Measurements from ENCODE around the gene GSTM1. TPM values are rescaled to one million over a fixed set of nuclear protein-coding genes. Genes with fewer than 3 reads are reported as not detected.
"Not testable (repeated sequence)": the region's sequence is repeated elsewhere in the genome, so short reads cannot be mapped to it uniquely, and the experiment has no call there.

The GSTM1 gene
- total and polyA plus RNA-seq, 2 donors (not counting 1 experiment from before 2014, with no cell fraction given) = 38.0 TPM; not detected in 1

GRCh38 chr1:109704173-109704572 lies 16.6 kb downstream of the GSTM1 start:
- Histone ChIP-seq H3K4me1 (ENCODE audit: control insufficient read depth, extremely low read depth, insufficient read depth, low read length) (no peaks in the 10 kb centered on the region), H4K20me1 (ENCODE audit: control insufficient read depth, extremely low read depth, insufficient read depth, low read length) (no peaks in the 10 kb centered on the region), H3K27ac (ENCODE audit: insufficient read depth, low read length) (no peak overlapping the region), H3K36me3 (ENCODE audit: control insufficient read depth, insufficient read depth, low read length) (no peaks in the 10 kb centered on the region), H3K9me3 (ENCODE audit: control insufficient read depth, insufficient read depth, low read depth, low read length) (no peaks in the 10 kb centered on the region), H2AFZ (ENCODE audit: low read length) (no peak overlapping the region), H3K79me2 (ENCODE audit: control insufficient read depth, insufficient read depth, low read length) (no peaks in the 10 kb centered on the region), H3K4me3 (replicated peaks in 1 of 4; ENCODE audit: control extremely low read depth in 1 of 4, insufficient read depth in 1 of 4, low read depth in 3 of 4, low read length in 4 of 4) (no peak overlapping the region), H3K9ac (ENCODE audit: insufficient read depth, low read length) (no peak overlapping the region), H3K27me3 (ENCODE audit: control insufficient read depth, insufficient read depth, low read length) (no peaks in the 10 kb centered on the region), H3K4me2 (ENCODE audit: extremely low read depth, insufficient read depth, low read length) (no peak overlapping the region)
- DNase-seq (ENCODE audit: low read depth in 2 of 2) = no peak
- TF ChIP-seq, protein P1, sequence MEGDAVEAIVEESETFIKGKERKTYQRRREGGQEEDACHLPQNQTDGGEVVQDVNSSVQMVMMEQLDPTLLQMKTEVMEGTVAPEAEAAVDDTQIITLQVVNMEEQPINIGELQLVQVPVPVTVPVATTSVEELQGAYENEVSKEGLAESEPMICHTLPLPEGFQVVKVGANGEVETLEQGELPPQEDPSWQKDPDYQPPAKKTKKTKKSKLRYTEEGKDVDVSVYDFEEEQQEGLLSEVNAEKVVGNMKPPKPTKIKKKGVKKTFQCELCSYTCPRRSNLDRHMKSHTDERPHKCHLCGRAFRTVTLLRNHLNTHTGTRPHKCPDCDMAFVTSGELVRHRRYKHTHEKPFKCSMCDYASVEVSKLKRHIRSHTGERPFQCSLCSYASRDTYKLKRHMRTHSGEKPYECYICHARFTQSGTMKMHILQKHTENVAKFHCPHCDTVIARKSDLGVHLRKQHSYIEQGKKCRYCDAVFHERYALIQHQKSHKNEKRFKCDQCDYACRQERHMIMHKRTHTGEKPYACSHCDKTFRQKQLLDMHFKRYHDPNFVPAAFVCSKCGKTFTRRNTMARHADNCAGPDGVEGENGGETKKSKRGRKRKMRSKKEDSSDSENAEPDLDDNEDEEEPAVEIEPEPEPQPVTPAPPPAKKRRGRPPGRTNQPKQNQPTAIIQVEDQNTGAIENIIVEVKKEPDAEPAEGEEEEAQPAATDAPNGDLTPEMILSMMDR (conservative IDR thresholded peaks at IDR 0.05 in 1 of 2, IDR thresholded peaks at IDR 0.05 in 1 of 2; ENCODE audit: low read depth in 1 of 2, low read length in 2 of 2) = no peak
- TF ChIP-seq EZH2 (IDR thresholded peaks at IDR 0.05; ENCODE audit: low read length, missing control alignments) = no peak

GRCh38 chr1:109705411-109705810 lies 17.8 kb downstream of the GSTM1 start:
- H3K36me3 ChIP-seq (ENCODE audit: control insufficient read depth, insufficient read depth, low read length) = no peaks in the 10 kb centered on the region
- no peaks in the 10 kb centered on the region for H3K9me3 ChIP-seq (ENCODE audit: control insufficient read depth, insufficient read depth, low read depth, low read length)
- H4K20me1 ChIP-seq (ENCODE audit: control insufficient read depth, extremely low read depth, insufficient read depth, low read length) = no peaks in the 10 kb centered on the region
- no peaks in the 10 kb centered on the region for H3K27me3 ChIP-seq (ENCODE audit: control insufficient read depth, insufficient read depth, low read length)
- no peaks in the 10 kb centered on the region for H3K79me2 ChIP-seq (ENCODE audit: control insufficient read depth, insufficient read depth, low read length)
- no peak overlapping the region for H3K4me2 ChIP-seq (ENCODE audit: extremely low read depth, insufficient read depth, low read length)
- H2AFZ ChIP-seq (ENCODE audit: low read length) = no peak overlapping the region
- no peaks in the 10 kb centered on the region for H3K4me1 ChIP-seq (ENCODE audit: control insufficient read depth, extremely low read depth, insufficient read depth, low read length)
- no peak overlapping the region for H3K4me3 ChIP-seq (replicated peaks in 1 of 4; ENCODE audit: control extremely low read depth in 1 of 4, insufficient read depth in 1 of 4, low read depth in 3 of 4, low read length in 4 of 4)
- H3K27ac ChIP-seq (ENCODE audit: insufficient read depth, low read length) = no peak overlapping the region
- TF ChIP-seq, protein P1 (conservative IDR thresholded peaks at IDR 0.05 in 1 of 2, IDR thresholded peaks at IDR 0.05 in 1 of 2; ENCODE audit: low read depth in 1 of 2, low read length in 2 of 2) = no peak
- TF ChIP-seq EZH2 (IDR thresholded peaks at IDR 0.05; ENCODE audit: low read length, missing control alignments) = no peak
- no peak overlapping the region for H3K9ac ChIP-seq (ENCODE audit: insufficient read depth, low read length)
- DNase-seq (ENCODE audit: low read depth in 2 of 2) = no peak

- H3K4me3 ChIP-seq (replicated peaks in 1 of 4; ENCODE audit: control extremely low read depth in 1 of 4, insufficient read depth in 1 of 4, low read depth in 3 of 4, low read length in 4 of 4); H4K20me1 ChIP-seq (ENCODE audit: control insufficient read depth, extremely low read depth, insufficient read depth, low read length); H3K4me2 ChIP-seq (ENCODE audit: extremely low read depth, insufficient read depth, low read length); H2AFZ ChIP-seq (ENCODE audit: low read length); H3K27me3 ChIP-seq (ENCODE audit: control insufficient read depth, insufficient read depth, low read length); H3K27ac ChIP-seq (ENCODE audit: insufficient read depth, low read length); H3K9ac ChIP-seq (ENCODE audit: insufficient read depth, low read length); H3K9me3 ChIP-seq (ENCODE audit: control insufficient read depth, insufficient read depth, low read depth, low read length); DNase-seq (ENCODE audit: low read depth in 2 of 2); H3K36me3 ChIP-seq (ENCODE audit: control insufficient read depth, insufficient read depth, low read length); H3K79me2 ChIP-seq (ENCODE audit: control insufficient read depth, insufficient read depth, low read length); H3K4me1 ChIP-seq (ENCODE audit: control insufficient read depth, extremely low read depth, insufficient read depth, low read length): not testable (repeated sequence)
Measured at GRCh38 chr1:109708949-109709348, 21.3 kb downstream of the GSTM1 start.

GRCh38 chr1:109709822-109710221 lies 22.2 kb downstream of the GSTM1 start:
- not testable (repeated sequence) for H3K79me2 ChIP-seq (ENCODE audit: control insufficient read depth, insufficient read depth, low read length); H3K27me3 ChIP-seq (ENCODE audit: control insufficient read depth, insufficient read depth, low read length); H3K9ac ChIP-seq (ENCODE audit: insufficient read depth, low read length); H2AFZ ChIP-seq (ENCODE audit: low read length); H3K4me1 ChIP-seq (ENCODE audit: control insufficient read depth, extremely low read depth, insufficient read depth, low read length); H3K36me3 ChIP-seq (ENCODE audit: control insufficient read depth, insufficient read depth, low read length); H3K9me3 ChIP-seq (ENCODE audit: control insufficient read depth, insufficient read depth, low read depth, low read length); H3K27ac ChIP-seq (ENCODE audit: insufficient read depth, low read length); H4K20me1 ChIP-seq (ENCODE audit: control insufficient read depth, extremely low read depth, insufficient read depth, low read length); H3K4me3 ChIP-seq (replicated peaks in 1 of 4; ENCODE audit: control extremely low read depth in 1 of 4, insufficient read depth in 1 of 4, low read depth in 3 of 4, low read length in 4 of 4); H3K4me2 ChIP-seq (ENCODE audit: extremely low read depth, insufficient read depth, low read length); DNase-seq (ENCODE audit: low read depth in 2 of 2)

DNA sequence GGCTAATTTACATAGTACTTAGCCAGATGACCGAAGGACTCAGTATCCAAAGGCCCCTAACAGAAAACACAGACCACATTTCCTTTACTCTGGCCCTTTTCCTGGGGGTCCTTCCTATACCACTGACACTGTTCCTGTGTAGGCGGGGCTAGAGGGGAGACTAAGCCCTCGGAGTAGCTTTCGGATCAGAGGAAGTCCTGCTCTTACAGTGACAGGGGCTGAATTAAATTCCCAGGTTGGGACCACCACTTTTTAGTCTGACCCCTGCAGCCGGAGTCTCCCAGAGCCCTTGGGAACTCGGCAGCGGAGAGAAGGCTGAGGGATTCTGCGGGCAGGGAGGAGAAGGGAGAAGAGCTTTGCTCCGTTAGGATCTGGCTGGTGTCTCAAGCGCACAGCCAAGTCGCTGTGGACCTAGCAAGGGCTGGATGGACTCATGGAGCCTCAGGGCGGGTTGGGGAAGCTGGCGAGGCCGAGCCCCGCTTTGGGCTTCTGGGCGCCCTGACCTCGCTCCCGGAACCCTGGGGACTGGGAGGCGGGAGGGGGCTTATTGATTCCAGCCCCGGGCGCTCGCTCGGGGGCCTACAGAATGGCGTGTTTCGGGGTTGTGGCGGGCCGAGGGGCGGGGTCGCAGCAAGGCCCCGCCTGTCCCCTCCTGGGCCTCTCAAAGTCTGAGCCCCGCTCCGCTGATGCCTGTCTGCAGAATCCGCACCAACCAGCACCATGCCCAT lies 24.1 kb downstream of the GSTM1 start, which contains the start of gene GSTM5:
GSTM5 (plus strand) TSS at position 659 of the 728 bp plus-strand sequence; CDS start at position 721, 62 bp downstream.
- peak within 1 kb of the TSS; percentile 25 for H3K4me2 ChIP-seq (ENCODE audit: extremely low read depth, insufficient read depth, low read length)
- H3K27ac ChIP-seq (ENCODE audit: insufficient read depth, low read length); H3K27me3 ChIP-seq (ENCODE audit: control insufficient read depth, insufficient read depth, low read length); H4K20me1 ChIP-seq (ENCODE audit: control insufficient read depth, extremely low read depth, insufficient read depth, low read length); H3K9me3 ChIP-seq (ENCODE audit: control insufficient read depth, insufficient read depth, low read depth, low read length); H3K9ac ChIP-seq (ENCODE audit: insufficient read depth, low read length); H2AFZ ChIP-seq (ENCODE audit: low read length); H3K4me1 ChIP-seq (ENCODE audit: control insufficient read depth, extremely low read depth, insufficient read depth, low read length); H3K79me2 ChIP-seq (ENCODE audit: control insufficient read depth, insufficient read depth, low read length); H3K36me3 ChIP-seq (ENCODE audit: control insufficient read depth, insufficient read depth, low read length): not testable (repeated sequence)
- peak within 1 kb of the TSS in 2 of 4 experiments; percentile 43 to 46 for H3K4me3 ChIP-seq (replicated peaks in 1 of 4; ENCODE audit: control extremely low read depth in 1 of 4, insufficient read depth in 1 of 4, low read depth in 3 of 4, low read length in 4 of 4)
- peak in 1 of 2 donors; percentile 16 for DNase-seq (ENCODE audit: low read depth in 2 of 2)

Measured in fibroblast of lung (primary cell).